MM.1S (cell line): ENCODE results near the gene SCFD2.

ENCODE experiments used
- EZH2 ChIP-seq: fragments of 300-600 bp; sonication (generic); optimal IDR thresholded peaks from 2 replicates; pipeline ENCODE3; 2017; ENCODE audit warnings: low read depth, mild to moderate bottlenecking, antibody characterized with exemption, low read length, mixed read lengths
- EZH2phosphoT487 ChIP-seq: fragments of 300-600 bp; sonication (generic); IDR thresholded peaks from 2 replicates; pipeline ENCODE4 v1.6.1; 2018; ENCODE audit warnings: antibody characterized with exemption, low read length
- TF ChIP-seq, protein P1 (sequence below): fragments of 300-600 bp; sonication (generic); IDR thresholded peaks from 2 replicates; pipeline ENCODE4 v1.5.1; 2016; ENCODE audit warnings: antibody characterized with exemption, low read length, mixed read lengths

DNA sequence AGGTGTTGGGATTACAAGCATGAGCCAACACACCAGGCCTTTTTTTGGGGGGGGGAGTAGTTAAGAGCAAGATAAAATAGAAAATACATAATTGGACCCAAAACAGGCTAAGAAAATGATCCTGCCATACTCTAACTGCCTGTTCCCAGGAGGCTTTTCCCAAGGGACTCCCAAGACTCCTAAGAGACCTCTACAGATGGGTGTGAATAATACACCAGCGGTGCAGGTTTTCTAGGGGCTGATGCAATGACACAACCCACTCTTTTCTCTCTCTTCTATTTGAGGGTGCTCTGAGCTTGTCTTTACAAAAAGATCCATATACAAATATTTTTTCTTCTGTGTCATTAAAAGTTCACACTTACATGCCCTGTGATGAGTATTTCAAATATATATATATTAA is 386.8 kb downstream of the SCFD2 start:
- TF ChIP-seq, protein P1, sequence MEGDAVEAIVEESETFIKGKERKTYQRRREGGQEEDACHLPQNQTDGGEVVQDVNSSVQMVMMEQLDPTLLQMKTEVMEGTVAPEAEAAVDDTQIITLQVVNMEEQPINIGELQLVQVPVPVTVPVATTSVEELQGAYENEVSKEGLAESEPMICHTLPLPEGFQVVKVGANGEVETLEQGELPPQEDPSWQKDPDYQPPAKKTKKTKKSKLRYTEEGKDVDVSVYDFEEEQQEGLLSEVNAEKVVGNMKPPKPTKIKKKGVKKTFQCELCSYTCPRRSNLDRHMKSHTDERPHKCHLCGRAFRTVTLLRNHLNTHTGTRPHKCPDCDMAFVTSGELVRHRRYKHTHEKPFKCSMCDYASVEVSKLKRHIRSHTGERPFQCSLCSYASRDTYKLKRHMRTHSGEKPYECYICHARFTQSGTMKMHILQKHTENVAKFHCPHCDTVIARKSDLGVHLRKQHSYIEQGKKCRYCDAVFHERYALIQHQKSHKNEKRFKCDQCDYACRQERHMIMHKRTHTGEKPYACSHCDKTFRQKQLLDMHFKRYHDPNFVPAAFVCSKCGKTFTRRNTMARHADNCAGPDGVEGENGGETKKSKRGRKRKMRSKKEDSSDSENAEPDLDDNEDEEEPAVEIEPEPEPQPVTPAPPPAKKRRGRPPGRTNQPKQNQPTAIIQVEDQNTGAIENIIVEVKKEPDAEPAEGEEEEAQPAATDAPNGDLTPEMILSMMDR, result no peak
- TF ChIP-seq EZH2 (no peak), EZH2phosphoT487 (no peak)
